Measurements from ENCODE around the gene TTC17. TPM values are rescaled to one million over a fixed set of nuclear protein-coding genes. Genes with fewer than 3 reads are reported as not detected.

The TTC17 gene
- total and polyA plus RNA-seq, 5 donors from 2014 or later, result 46.5 to 102 (median 56.0) TPM

DNA sequence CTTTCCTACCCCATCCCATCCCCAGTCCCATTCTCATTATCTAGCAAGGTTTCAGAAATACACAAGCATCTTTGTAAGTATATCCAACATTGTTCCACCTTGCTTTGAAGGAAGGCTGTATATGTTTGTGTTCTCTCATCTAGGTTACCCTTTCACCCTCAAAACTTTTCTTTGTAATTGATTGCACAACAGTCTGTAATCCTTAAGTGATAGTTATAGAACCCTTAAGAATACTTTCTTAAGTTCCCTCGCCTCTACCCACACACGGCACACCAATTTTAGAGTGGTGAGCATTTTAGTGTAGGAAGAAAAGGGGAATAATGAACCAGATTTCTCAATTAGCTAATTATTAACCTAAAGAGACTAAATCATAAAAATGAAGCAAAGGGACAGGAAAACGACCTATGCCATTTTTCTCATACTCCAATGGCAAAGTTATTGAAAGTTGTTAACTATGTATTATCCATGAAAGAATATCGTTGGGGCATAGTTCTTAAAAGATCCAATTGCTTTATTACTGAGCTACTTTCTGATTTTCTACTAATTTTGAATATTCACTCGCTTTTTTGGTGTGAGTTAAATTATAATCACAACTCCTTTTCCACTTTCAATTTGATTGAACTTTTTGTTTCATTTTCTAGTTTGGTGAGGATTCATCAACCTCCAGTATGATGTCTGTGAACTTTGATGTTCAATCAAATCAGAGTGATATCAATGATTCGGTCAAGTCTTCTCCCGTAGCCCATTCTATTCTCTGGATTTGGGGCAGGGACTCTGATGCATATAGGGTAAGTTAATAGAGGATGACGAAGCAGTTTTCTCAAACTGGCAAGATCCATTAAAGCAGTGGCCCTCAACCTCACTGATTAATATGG lies 44.9 kb downstream of the TTC17 start:
- Histone ChIP-seq H3K27ac (ENCODE audit: insufficient read depth, low read length, poor library complexity, severe bottlenecking) (no peak overlapping the region), H3K4me3 (ENCODE audit: low read depth, low read length) (no peak overlapping the region), H3K4me1 (ENCODE audit: control insufficient read depth, insufficient read depth, low read length, poor library complexity, severe bottlenecking) (no peaks in the 10 kb centered on the region), H3K36me3 (ENCODE audit: control insufficient read depth, insufficient read depth, low read length) (peaks cover 94% of the 10 kb centered on the region), H3K9me3 (ENCODE audit: control insufficient read depth in 2 of 2, low read length in 2 of 2) (no peaks in the 10 kb centered on the region), H3K27me3 (ENCODE audit: control insufficient read depth, insufficient read depth, low read length) (no peaks in the 10 kb centered on the region)
- no peak overlapping the region for H3K27ac Mint-ChIP-seq
- no peaks in the 10 kb centered on the region for H3K9me3 Mint-ChIP-seq
- H3K4me1 Mint-ChIP-seq, result peaks cover 0 to 14% (median 8%) of the 10 kb centered on the region in 4 donors
- H3K36me3 Mint-ChIP-seq, result peaks cover 65% of the 10 kb centered on the region
- peak in 1 of 3 donors; percentile 12 for DNase-seq
- no peaks in the 10 kb centered on the region for H3K27me3 Mint-ChIP-seq
- no peak overlapping the region for H3K4me3 Mint-ChIP-seq
- no peak for ATAC-seq (ENCODE audit: low read depth in 2 of 2)

DNA sequence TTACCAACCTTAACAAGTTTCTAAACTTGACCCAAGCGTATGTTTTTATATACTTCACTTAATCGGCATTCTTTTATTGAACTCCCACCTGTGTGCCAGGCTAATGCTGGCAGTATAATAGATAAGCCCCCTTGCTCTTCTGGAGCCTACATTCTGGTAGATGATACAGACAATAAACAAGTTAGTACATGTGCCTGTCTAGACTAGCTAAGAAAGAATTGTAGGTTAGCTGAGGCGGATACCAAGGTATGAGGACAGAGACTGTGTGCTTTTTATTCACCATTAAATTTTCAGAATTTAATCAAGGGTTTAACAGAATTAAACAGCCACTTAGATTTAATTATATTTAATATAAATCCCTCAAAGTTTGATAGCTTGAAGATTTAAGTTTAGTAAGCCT lies 45.7 kb downstream of the TTC17 start:
- H3K4me1 Mint-ChIP-seq, result peaks cover 0 to 14% (median 9%) of the 10 kb centered on the region in 4 donors
- H3K27ac Mint-ChIP-seq, result no peak overlapping the region
- no peaks in the 10 kb centered on the region for H3K9me3 Mint-ChIP-seq

DNA sequence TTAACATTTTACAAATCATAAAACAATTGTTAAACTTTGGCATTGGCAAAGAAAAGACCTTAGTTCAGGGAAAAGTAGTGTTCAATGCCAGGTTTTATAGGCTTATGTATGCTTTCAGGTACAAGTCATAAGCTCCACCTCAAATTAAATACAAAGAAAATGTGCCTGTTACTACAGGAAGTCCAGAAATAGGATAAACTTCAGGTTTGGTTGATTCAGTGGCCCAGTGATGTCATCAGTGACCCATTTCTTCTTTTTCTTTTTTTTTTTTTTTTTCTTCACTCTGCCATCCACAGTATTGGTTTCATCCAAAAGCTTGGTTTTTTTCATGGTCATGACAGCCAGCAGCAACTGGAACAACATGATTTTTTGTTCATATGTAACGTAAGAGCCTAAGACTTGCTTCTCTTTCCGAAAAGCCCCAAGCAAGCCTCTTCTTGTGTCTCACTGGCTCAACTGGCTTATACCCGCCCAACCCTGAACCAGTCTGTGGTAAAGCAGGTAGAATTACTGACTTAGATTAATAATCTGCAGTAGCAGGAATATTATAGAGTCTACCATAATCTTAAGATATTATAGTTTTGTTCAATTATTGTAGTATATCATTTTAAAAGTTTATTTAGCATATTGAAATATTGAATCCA lies 46.2 kb downstream of the TTC17 start:
- Histone ChIP-seq H3K4me3 (ENCODE audit: low read depth, low read length) (no peak overlapping the region), H3K4me1 (ENCODE audit: control insufficient read depth, insufficient read depth, low read length, poor library complexity, severe bottlenecking) (no peaks in the 10 kb centered on the region), H3K27me3 (ENCODE audit: control insufficient read depth, insufficient read depth, low read length) (no peaks in the 10 kb centered on the region), H3K36me3 (ENCODE audit: control insufficient read depth, insufficient read depth, low read length) (peaks cover 93% of the 10 kb centered on the region), H3K9me3 (ENCODE audit: control insufficient read depth in 2 of 2, low read length in 2 of 2) (no peaks in the 10 kb centered on the region), H3K27ac (ENCODE audit: insufficient read depth, low read length, poor library complexity, severe bottlenecking) (no peak overlapping the region)
- DNase-seq (no peak), ATAC-seq (ENCODE audit: low read depth in 2 of 2) (no peak)
- H3K4me1 Mint-ChIP-seq, result peaks cover 0 to 12% (median 8%) of the 10 kb centered on the region in 4 donors
- no peaks in the 10 kb centered on the region for H3K27me3 Mint-ChIP-seq
- no peak overlapping the region for H3K4me3 Mint-ChIP-seq
- H3K9me3 Mint-ChIP-seq, result no peaks in the 10 kb centered on the region
- H3K36me3 Mint-ChIP-seq, result peaks cover 59% of the 10 kb centered on the region
- no peak overlapping the region for H3K27ac Mint-ChIP-seq

More for the DNA sequence above, 45.7 kb downstream of the TTC17 start:
- H3K27ac ChIP-seq (ENCODE audit: insufficient read depth, low read length, poor library complexity, severe bottlenecking), result no peak overlapping the region
- Mint-ChIP-seq H3K4me3 (no peak overlapping the region), H3K36me3 (peaks cover 62% of the 10 kb centered on the region), H3K27me3 (no peaks in the 10 kb centered on the region)
- H3K9me3 ChIP-seq (ENCODE audit: control insufficient read depth in 2 of 2, low read length in 2 of 2), result no peaks in the 10 kb centered on the region
- H3K27me3 ChIP-seq (ENCODE audit: control insufficient read depth, insufficient read depth, low read length), result no peaks in the 10 kb centered on the region
- no peak overlapping the region for H3K4me3 ChIP-seq (ENCODE audit: low read depth, low read length)
- no peaks in the 10 kb centered on the region for H3K4me1 ChIP-seq (ENCODE audit: control insufficient read depth, insufficient read depth, low read length, poor library complexity, severe bottlenecking)
- H3K36me3 ChIP-seq (ENCODE audit: control insufficient read depth, insufficient read depth, low read length), result peaks cover 93% of the 10 kb centered on the region
- DNase-seq (no peak), ATAC-seq (ENCODE audit: low read depth in 2 of 2) (no peak)

DNA sequence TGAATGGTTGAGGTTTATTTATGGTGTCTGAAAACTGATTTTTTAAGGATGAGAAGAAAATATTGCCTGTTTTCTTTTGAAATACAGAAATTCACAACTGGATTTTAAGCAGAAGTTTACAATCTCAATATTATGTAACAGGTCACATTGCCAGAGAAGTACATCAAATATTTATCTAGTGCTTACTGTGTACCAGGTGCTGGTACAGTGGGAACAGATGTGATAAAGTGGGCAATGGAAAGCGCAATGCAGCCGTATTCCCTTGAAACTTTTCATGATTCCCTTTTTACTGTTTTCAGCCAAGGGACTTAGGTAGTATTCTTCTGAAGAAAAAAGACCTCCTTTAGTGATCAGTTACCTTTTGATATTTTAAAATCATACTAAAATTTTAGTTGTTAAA lies 49.6 kb downstream of the TTC17 start:
- no peaks in the 10 kb centered on the region for H3K27me3 Mint-ChIP-seq
- no peak overlapping the region for H3K4me3 ChIP-seq (ENCODE audit: low read depth, low read length)
- peaks cover 83% of the 10 kb centered on the region for H3K36me3 ChIP-seq (ENCODE audit: control insufficient read depth, insufficient read depth, low read length)
- H3K4me3 Mint-ChIP-seq, result no peak overlapping the region
- peaks cover 62% of the 10 kb centered on the region for H3K36me3 Mint-ChIP-seq
- no peaks in the 10 kb centered on the region for H3K9me3 ChIP-seq (ENCODE audit: control insufficient read depth in 2 of 2, low read length in 2 of 2)
- H3K27ac ChIP-seq (ENCODE audit: insufficient read depth, low read length, poor library complexity, severe bottlenecking), result no peak overlapping the region
- H3K9me3 Mint-ChIP-seq, result no peaks in the 10 kb centered on the region
- ATAC-seq (ENCODE audit: low read depth in 2 of 2), result no peak
- H3K4me1 ChIP-seq (ENCODE audit: control insufficient read depth, insufficient read depth, low read length, poor library complexity, severe bottlenecking), result no peaks in the 10 kb centered on the region
- H3K27ac Mint-ChIP-seq, result no peak overlapping the region
- H3K4me1 Mint-ChIP-seq, result peaks cover 0 to 13% (median 9%) of the 10 kb centered on the region in 4 donors
- H3K27me3 ChIP-seq (ENCODE audit: control insufficient read depth, insufficient read depth, low read length), result no peaks in the 10 kb centered on the region
- DNase-seq, result no peak

DNA sequence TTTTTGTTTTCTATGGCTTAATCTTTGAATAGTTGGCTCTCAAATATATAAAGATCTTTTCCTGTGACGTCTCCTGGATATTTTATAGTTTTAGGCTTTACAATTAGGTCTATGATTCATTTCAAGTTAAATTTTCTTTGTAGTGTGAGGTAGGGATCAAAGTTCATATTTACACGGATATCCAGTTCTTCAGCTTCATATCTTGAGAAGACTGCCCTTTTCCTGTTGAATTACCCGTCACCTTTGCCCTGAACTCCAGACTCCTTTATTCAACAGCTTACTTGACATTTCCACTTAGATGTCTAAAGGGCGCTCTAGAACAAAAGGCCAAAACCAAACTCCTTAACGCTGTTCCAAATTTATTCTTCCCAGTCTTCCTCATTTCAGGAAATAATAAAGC lies 51.7 kb downstream of the TTC17 start:
- no peaks in the 10 kb centered on the region for H3K27me3 ChIP-seq (ENCODE audit: control insufficient read depth, insufficient read depth, low read length)
- Mint-ChIP-seq H3K27me3 (no peaks in the 10 kb centered on the region), H3K9me3 (no peaks in the 10 kb centered on the region), H3K4me1 (peaks cover 0 to 9% (median 6%) of the 10 kb centered on the region in 4 donors), H3K27ac (no peak overlapping the region), H3K36me3 (peaks cover 60% of the 10 kb centered on the region), H3K4me3 (no peak overlapping the region)
- H3K4me3 ChIP-seq (ENCODE audit: low read depth, low read length), result no peak overlapping the region
- H3K36me3 ChIP-seq (ENCODE audit: control insufficient read depth, insufficient read depth, low read length), result peaks cover 74% of the 10 kb centered on the region
- no peaks in the 10 kb centered on the region for H3K4me1 ChIP-seq (ENCODE audit: control insufficient read depth, insufficient read depth, low read length, poor library complexity, severe bottlenecking)
- no peak for DNase-seq
- no peaks in the 10 kb centered on the region for H3K9me3 ChIP-seq (ENCODE audit: control insufficient read depth in 2 of 2, low read length in 2 of 2)
- H3K27ac ChIP-seq (ENCODE audit: insufficient read depth, low read length, poor library complexity, severe bottlenecking), result no peak overlapping the region
- ATAC-seq (ENCODE audit: low read depth in 2 of 2), result no peak

DNA sequence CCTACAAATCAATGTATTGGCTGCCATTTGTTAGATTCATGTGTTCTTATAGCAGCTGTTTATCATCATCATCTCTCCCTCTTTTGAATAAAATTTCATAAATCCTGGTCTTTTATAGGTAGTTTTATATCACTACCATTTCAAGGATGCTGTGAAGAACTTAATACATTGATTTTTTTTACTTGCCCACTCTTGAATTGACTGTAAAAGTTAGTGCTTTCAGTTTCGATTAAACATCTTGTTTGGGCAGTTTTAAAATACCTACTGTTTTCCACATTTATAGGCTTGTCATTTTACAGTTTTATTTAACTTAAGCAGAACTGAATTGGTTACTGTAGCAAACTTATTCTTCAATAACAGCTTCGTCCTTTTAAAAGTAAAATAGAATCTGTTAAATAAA lies 59.5 kb downstream of the TTC17 start:
- no peaks in the 10 kb centered on the region for H3K27me3 Mint-ChIP-seq
- Histone ChIP-seq H3K9me3 (ENCODE audit: control insufficient read depth in 2 of 2, low read length in 2 of 2) (no peaks in the 10 kb centered on the region), H3K4me1 (ENCODE audit: control insufficient read depth, insufficient read depth, low read length, poor library complexity, severe bottlenecking) (no peaks in the 10 kb centered on the region), H3K4me3 (ENCODE audit: low read depth, low read length) (no peak overlapping the region), H3K27me3 (ENCODE audit: control insufficient read depth, insufficient read depth, low read length) (no peaks in the 10 kb centered on the region), H3K36me3 (ENCODE audit: control insufficient read depth, insufficient read depth, low read length) (peaks cover 18% of the 10 kb centered on the region), H3K27ac (ENCODE audit: insufficient read depth, low read length, poor library complexity, severe bottlenecking) (no peak overlapping the region)
- ATAC-seq (ENCODE audit: low read depth in 2 of 2) (no peak), DNase-seq (peak in 1 of 3 donors; percentile 28)
- H3K27ac Mint-ChIP-seq, result no peak overlapping the region
- H3K4me3 Mint-ChIP-seq, result no peak overlapping the region
- no peaks in the 10 kb centered on the region for H3K9me3 Mint-ChIP-seq
- H3K4me1 Mint-ChIP-seq, result peaks cover 0 to 15% (median 2%) of the 10 kb centered on the region in 4 donors
- H3K36me3 Mint-ChIP-seq, result peaks cover 19% of the 10 kb centered on the region

DNA sequence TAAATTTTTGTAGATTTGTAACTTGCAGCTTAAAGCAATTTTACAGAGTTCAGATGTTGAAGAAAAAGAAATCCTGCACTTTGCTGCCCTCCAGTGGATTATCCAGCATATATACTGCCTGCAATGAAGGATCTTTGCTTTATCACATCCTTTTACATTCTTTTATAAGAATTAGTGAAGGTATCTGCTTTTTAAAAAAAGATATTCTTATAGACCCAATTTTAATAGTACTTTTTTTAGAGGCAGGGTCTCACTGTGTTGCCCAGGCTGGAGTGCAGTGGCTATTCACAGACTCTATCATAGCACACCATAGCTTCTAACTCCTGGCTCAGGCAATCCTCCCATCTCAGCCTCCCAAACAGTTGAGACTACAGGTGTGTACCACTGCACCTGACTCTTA lies 60.7 kb downstream of the TTC17 start:
- ATAC-seq (ENCODE audit: low read depth in 2 of 2) (peak in 1 of 2 donors; percentile 48), DNase-seq (peak in 2 of 3 donors; percentile 24 to 73)
- H3K4me3 Mint-ChIP-seq, result no peak overlapping the region
- no peaks in the 10 kb centered on the region for H3K9me3 ChIP-seq (ENCODE audit: control insufficient read depth in 2 of 2, low read length in 2 of 2)
- H3K27me3 Mint-ChIP-seq, result no peaks in the 10 kb centered on the region
- no peak overlapping the region for H3K4me3 ChIP-seq (ENCODE audit: low read depth, low read length)
- H3K4me1 Mint-ChIP-seq, result peaks cover 0 to 11% (median 2%) of the 10 kb centered on the region in 4 donors
- H3K36me3 Mint-ChIP-seq, result peaks cover 13% of the 10 kb centered on the region
- H3K27me3 ChIP-seq (ENCODE audit: control insufficient read depth, insufficient read depth, low read length), result no peaks in the 10 kb centered on the region
- H3K4me1 ChIP-seq (ENCODE audit: control insufficient read depth, insufficient read depth, low read length, poor library complexity, severe bottlenecking), result no peaks in the 10 kb centered on the region
- H3K36me3 ChIP-seq (ENCODE audit: control insufficient read depth, insufficient read depth, low read length), result peaks cover 16% of the 10 kb centered on the region
- no peak overlapping the region for H3K27ac Mint-ChIP-seq
- H3K27ac ChIP-seq (ENCODE audit: insufficient read depth, low read length, poor library complexity, severe bottlenecking), result no peak overlapping the region
- H3K9me3 Mint-ChIP-seq, result no peaks in the 10 kb centered on the region
